Omental fat pad (tissue), 4 donors: ENCODE measurements around the gene ARL15. TPM values are rescaled to one million over a fixed set of nuclear protein-coding genes. Genes with fewer than 3 reads are reported as not detected.

Source experiments
- ATAC-seq: fragments of 150-250 bp; one replicate; pipeline ENCODE4 v1.9.1; 2016; ENCODE audit warnings: mild to moderate bottlenecking, moderate library complexity; ENCODE audit not compliant: low FRiP score
- DNase-seq: peaks from one replicate; pipeline ENCODE4 v3.0.0-alpha.2; 2019; ENCODE audit warnings: low spot score
- total RNA-seq, 4 donors: library from RNA; depleted of rRNA; stranded (reverse); fragments of >200 nt; gene quantifications; one replicate each; pipeline ENCODE4 v1.1.0, GENCODE V29; 2016
- TF ChIP-seq, protein P1 (sequence below), 3 donors: fragments of 450-650 bp; IDR thresholded peaks; one replicate each; pipeline ENCODE4 v1.5.1; 2016 to 2017; ENCODE audit warnings: antibody characterized with exemption in 3 of 3, mild to moderate bottlenecking in 3 of 3, moderate library complexity in 2 of 3

The ARL15 gene
- total RNA-seq, 4 donors from 2014 or later: 18.9 to 39.2 (median 29.9) TPM

DNA sequence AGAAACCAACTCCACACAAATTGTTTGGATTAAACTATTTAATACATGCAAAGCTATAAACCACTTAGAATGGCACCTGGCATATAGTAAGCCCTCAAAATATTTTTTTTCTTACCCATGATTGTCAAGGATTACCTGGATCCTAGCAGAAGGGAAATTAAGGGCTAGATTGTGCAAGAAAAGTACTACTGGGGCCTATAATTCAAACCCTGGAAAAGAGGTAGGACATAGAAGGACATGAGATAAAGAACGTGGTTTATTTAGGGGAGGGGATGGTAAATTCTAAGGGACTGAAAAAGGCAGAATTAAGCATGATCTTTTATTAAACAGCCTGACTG is 14.9 kb upstream of the ARL15 start:
- DNase-seq: no peak
- no peak for ATAC-seq
- TF ChIP-seq, protein P1, sequence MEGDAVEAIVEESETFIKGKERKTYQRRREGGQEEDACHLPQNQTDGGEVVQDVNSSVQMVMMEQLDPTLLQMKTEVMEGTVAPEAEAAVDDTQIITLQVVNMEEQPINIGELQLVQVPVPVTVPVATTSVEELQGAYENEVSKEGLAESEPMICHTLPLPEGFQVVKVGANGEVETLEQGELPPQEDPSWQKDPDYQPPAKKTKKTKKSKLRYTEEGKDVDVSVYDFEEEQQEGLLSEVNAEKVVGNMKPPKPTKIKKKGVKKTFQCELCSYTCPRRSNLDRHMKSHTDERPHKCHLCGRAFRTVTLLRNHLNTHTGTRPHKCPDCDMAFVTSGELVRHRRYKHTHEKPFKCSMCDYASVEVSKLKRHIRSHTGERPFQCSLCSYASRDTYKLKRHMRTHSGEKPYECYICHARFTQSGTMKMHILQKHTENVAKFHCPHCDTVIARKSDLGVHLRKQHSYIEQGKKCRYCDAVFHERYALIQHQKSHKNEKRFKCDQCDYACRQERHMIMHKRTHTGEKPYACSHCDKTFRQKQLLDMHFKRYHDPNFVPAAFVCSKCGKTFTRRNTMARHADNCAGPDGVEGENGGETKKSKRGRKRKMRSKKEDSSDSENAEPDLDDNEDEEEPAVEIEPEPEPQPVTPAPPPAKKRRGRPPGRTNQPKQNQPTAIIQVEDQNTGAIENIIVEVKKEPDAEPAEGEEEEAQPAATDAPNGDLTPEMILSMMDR (IDR thresholded peaks at IDR 0.05): no peak

DNA sequence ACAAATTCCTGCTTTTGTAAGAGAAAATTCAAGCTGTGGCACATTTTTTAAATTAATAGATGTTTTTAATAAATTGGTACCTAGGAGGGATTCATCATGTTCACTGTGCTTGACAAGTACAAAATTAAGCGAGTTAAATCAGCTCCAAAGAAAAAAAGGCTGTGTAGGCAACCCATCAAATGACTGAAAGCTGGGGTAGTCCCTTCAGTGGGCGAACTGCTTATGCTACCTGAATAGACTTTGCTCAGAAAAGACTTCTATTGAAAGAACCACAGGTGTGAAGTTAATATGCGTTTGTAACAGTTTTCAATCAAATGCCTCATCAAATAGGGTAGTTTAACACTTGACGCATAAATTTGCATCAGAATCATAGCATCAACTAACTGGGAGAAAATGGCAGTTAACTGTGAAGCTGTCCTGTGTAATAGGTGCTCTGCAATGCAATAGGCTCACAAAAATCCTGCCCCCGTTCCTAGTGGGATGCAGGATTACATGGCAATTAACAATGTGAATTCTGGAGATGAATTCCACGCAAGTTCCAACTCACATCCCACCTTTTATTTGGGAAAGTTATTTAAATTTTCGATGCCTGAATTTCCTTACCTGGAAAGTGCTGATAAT is 14.4 kb upstream of the ARL15 start:
- TF ChIP-seq, protein P1 (IDR thresholded peaks at IDR 0.05): no peak
- DNase-seq (no peak), ATAC-seq (no peak)

DNA sequence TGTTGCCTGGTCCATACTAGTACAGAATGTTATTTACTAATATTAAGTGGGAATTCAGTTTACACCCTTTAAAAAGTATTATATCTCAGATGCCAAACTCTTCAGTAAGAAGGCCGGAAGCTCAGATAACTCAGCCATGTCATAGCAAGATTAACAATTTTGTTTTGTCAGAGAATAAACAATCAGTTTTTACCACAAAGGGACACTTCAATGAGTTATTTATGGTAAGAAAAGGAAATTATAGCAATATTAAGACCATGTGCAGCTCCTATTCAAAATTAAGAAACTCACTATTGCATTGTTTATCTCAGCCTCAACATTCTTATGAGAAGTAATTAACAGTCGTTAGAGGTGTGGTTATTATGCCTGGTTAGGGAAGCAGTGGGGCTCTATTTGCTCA is 13.1 kb upstream of the ARL15 start:
- TF ChIP-seq, protein P1 (IDR thresholded peaks at IDR 0.05): no peak
- no peak for ATAC-seq
- DNase-seq: no peak

DNA sequence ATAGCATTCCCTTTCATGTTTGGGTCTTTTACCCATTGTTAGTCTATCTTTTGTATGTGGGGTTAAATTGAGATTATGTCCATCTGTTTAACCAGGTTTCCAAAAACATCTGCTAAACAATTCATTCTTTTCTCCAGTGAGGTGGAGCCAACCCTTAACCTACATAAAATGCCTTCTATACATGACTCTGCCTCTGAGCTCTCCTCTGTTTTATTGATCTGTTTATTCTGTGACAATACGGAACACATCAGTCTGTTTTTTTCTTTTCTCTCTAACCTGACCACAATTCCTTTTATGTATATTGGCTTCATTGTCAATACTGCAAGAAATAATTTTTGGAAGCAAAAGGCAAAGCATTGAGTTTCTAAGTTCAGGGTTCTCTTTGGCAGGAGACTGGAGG is 9.9 kb upstream of the ARL15 start:
- ATAC-seq: no peak

DNA sequence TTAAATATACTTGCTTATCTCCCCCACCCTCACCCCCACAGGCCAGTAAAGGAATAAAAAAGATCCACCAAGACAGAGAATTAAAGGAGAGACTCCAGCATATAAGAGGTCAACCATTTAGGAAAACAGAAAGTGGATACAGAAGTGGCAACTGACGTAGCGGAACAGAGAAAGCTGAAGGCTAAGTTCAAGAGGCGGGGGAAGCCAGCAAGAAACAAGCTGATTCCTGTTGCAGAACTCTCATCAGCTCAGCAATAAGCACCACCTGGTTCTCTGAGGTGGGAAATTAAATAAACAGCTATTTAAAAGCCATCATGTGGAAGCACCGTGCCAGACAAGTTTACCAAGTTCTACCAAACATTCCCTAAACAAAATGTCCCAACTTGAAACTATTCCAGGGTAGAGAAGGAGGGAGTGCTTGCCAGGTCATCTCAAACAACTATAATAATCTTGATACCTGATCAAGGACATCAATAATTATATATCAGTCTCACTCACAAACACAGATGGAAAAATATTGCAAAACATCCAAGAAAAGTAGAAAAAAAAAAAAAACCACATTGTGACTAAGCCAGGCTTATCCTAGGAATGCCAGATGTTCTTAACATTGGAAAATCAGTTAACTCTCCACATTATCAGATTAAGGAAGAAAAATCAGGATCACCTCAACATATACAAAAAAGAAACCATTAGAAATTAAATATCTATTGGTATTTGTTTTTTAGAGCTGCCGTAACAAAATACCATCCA is 7.3 kb upstream of the ARL15 start:
- DNase-seq (no peak), ATAC-seq (no peak)
- TF ChIP-seq, protein P1 (IDR thresholded peaks at IDR 0.05): no peak

More for the DNA sequence above, 9.9 kb upstream of the ARL15 start:
- no peak for DNase-seq
- TF ChIP-seq, protein P1 (IDR thresholded peaks at IDR 0.05): no peak

DNA sequence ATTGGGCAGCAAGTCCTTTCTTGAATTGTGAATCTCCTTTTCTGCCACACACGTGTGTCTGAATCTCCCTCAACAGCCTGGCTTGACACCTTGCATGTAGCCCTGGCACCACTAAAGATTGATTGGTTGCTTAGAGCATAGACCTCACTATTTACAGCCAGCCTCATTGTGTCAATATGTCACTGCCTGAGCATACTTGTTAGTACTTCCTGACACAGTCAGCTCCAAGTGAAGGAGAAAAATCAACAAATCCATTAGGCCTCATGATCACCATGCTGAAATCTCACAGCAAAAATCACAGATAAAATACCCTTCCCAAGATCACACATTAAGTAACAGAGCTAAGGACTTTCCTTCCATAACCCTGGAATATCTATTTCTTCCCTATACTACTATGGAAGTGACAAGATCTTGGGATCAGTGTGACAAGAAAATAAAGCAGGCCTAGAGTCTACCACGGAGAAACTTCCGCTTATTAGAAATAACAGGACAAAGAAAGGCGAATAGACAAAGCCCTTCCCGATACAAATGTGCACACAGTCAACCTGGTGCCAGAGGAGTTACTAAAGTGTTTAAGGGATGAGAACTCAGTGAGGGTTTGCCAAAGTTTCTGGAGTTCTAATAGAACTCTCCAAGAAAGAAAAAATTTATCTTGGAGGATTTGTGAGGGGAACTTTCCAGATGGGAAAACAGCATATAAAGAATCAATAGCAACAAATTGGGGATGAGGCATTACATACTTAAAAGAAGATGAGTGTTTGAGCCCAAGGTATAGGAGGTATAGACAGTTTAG is 5.6 kb upstream of the ARL15 start:
- no peak for ATAC-seq
- no peak for DNase-seq
- TF ChIP-seq, protein P1 (IDR thresholded peaks at IDR 0.05): no peak
